OCI-LY1 (cell line): ENCODE results near the gene SLC6A2.

Source experiments
- CTCF ChIP-seq: fragments of 200-600 bp; sonication (generic), shearing (Covaris generic); IDR thresholded peaks from 2 replicates; pipeline ENCODE4 v1.5.1; 2017; ENCODE audit warnings: mild to moderate bottlenecking, antibody characterized with exemption, low read length, moderate library complexity, mixed read lengths
- EZH2 ChIP-seq: fragments of 200-600 bp; sonication (generic), shearing (Covaris generic); IDR thresholded peaks from 2 replicates; pipeline ENCODE4 v1.8.0; 2017; ENCODE audit warnings: borderline replicate concordance, mixed run types, mild to moderate bottlenecking, antibody characterized with exemption, low read length, moderate library complexity, mixed read lengths

- TF ChIP-seq CTCF (no peak), EZH2 (no peak)
Observed at GRCh38 chr16:55691771-55692170, 36.0 kb downstream of the SLC6A2 start.
